GM18519 (cell line): ENCODE measurements around the gene INTS13.
"Not testable (repeated sequence)": the region's sequence is repeated elsewhere in the genome, so short reads cannot be mapped to it uniquely, and the experiment has no call there.

Experiments used
- ATAC-seq: cut with Tn5 transposase; IDR thresholded peaks from one replicate; pipeline ENCODE4 v1.9.1; 2021; ENCODE audit warnings: mild to moderate bottlenecking, moderate library complexity; ENCODE audit not compliant: unreplicated experiment, low FRiP score

INTS13 gene

GRCh38 chr12:26871985-26872384 is 65.8 kb downstream of the INTS13 start:
- ATAC-seq: no peak

DNA sequence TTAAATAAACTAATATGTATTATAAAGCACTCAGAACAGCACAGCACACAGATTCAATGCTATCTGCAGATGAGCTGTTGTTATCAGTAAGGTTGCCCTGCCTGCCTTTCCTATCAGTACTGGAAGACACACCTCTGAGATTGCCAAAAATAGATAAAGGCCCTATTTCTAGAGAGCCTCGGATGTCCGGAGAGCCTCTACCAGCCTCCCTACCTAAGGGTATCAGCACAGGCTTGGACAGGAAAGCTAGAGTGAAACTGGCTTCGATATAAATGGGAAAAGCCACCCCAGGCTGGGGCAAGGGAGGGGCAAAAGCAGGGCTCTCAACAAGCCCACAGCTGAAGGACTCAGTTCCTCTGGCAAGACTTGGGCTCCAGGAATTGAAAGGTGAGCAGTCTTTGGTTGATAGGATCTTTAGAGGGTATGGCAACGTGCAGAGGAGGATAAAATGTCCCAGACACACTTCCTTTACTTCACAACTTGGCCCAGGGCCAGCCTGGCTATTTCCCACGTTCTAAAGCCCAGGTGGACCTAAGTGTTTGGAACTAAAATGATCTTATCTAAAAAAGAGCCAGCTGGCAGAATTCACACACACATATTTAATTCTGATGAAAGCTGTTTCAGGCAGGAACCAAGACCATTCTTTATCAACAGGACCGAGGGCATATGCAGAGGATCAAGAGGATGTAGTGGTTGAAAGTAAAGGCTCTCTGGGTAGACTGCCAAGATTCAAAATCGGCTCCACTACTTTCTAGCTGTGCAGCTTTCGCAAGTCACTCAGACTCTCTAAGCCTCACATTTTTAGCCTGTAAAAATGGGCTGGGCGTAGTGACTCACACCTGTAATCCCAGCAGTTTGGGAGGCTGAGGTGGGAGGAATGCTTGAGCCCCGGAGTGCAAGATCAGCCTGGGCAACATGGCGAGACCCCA is 67.0 kb downstream of the INTS13 start:
- no peak for ATAC-seq

- ATAC-seq: no peak
Measured at GRCh38 chr12:26869908-26870459, 67.8 kb downstream of the INTS13 start.

- no peak for ATAC-seq
Measured at GRCh38 chr12:26869104-26869494, 68.7 kb downstream of the INTS13 start.

- no peak for ATAC-seq
Measured at GRCh38 chr12:26868447-26869103, 69.2 kb downstream of the INTS13 start.

- ATAC-seq: no peak
Measured at GRCh38 chr12:26867080-26867479, 70.7 kb downstream of the INTS13 start.

DNA sequence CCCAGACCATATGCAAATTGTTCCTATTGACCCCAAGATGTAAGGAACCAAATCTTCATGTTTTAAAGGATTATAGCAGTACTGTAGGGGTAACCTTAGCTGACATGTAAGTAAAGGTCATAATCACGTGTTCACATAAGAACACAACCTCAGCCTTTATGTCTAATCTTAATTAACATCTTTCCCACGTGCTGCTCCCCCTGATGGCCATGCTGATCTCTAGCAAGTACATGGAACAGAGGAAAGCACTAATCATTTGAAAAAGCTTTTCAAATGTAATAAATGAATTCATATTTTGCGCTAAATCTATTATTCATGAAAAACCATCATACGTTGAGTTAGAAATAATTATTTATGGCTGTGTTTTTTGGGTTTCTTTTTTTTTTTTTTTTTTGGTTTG is 74.3 kb downstream of the INTS13 start:
- ATAC-seq: no peak

- not testable (repeated sequence) for ATAC-seq
Measured at GRCh38 chr12:26862787-26863186, 75.0 kb downstream of the INTS13 start.

GRCh38 chr12:26861690-26862089 is 76.1 kb downstream of the INTS13 start:
- ATAC-seq: no peak

DNA sequence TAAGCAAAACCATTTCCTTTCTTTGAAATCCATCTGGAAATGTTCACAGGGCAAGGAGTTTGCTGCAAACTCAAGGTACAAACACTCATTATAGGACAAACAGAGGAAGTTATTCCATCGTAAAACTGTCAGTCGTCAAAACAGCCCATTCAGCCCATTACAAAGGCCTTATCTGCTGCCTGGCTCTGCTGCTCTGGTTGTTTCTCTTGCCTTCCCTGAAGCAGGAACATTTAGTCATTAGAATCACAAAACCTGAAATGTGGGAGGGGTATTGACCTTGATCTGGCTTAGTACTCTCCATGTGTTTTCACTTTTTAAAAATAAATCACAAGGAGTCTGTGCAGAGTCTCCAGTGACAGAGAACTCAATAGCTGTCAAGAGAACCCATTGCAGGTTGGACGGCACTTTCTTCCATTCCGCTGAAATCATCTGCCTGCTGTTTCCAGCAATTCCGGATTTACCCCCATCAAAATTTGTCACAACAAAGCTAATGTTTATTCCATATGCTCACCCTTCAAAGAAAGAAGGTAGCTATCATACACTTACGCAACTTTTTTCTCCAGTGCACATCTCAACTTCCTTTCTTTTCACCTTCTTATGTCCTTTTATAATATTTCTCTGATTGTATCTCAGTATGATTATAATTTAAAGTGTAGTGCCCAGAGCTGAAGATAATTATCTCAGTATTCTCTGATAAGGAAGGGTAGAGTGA is 80.2 kb downstream of the INTS13 start:
- no peak for ATAC-seq

- no peak for ATAC-seq
Measured at GRCh38 chr12:26855337-26855736, 82.4 kb downstream of the INTS13 start.
